Activated CD8-positive, alpha-beta memory T cell treated with anti-CD3 and anti-CD28 coated beads for 4 hours (primary cell): ENCODE data around the gene CDK9.
A peak's percentile ranks its signal among the peaks of the same experiment; 100 is the strongest.

Source experiments
- DNase-seq, 2 donors: peaks; one replicate each; pipeline ENCODE4 v3.0.0-alpha.2; 2020; ENCODE audit warnings: low read depth in 2 of 2

The CDK9 gene

GRCh38 chr9:127761491-127761956, 24.3 kb upstream of the CDK9 start:
- no peak for DNase-seq

GRCh38 chr9:127762111-127762676, 23.6 kb upstream of the CDK9 start:
- DNase-seq: no peak

GRCh38 chr9:127763918-127764384, 21.9 kb upstream of the CDK9 start:
- no peak for DNase-seq

- no peak for DNase-seq
These were observed 20.4 kb upstream of the CDK9 start for GRCh38 chr9:127765418-127765817.

GRCh38 chr9:127767410-127767809, 18.4 kb upstream of the CDK9 start:
- no peak for DNase-seq

- no peak for DNase-seq
These were observed 17.9 kb upstream of the CDK9 start for GRCh38 chr9:127767909-127768331.

- DNase-seq: no peak
These were observed 17.1 kb upstream of the CDK9 start for GRCh38 chr9:127768698-127769097.

- DNase-seq: no peak
These were observed 16.7 kb upstream of the CDK9 start for GRCh38 chr9:127769101-127769500.

- no peak for DNase-seq
These were observed 15.8 kb upstream of the CDK9 start for GRCh38 chr9:127769929-127770582.

GRCh38 chr9:127770583-127770904, 15.3 kb upstream of the CDK9 start:
- DNase-seq: no peak

GRCh38 chr9:127770905-127771569, 14.8 kb upstream of the CDK9 start:
- peak; percentile 84 to 92 for DNase-seq

- no peak for DNase-seq
These were observed 14.2 kb upstream of the CDK9 start for GRCh38 chr9:127771570-127772189.

GRCh38 chr9:127772603-127773002, 13.2 kb upstream of the CDK9 start:
- no peak for DNase-seq

- DNase-seq: no peak
These were observed 12.6 kb upstream of the CDK9 start for GRCh38 chr9:127773272-127773671.

GRCh38 chr9:127773981-127774380, 11.9 kb upstream of the CDK9 start:
- DNase-seq: no peak

GRCh38 chr9:127776195-127776923, 9.5 kb upstream of the CDK9 start:
- DNase-seq: peak; percentile 57 to 58

- no peak for DNase-seq
These were observed 8.9 kb upstream of the CDK9 start for GRCh38 chr9:127776924-127777289.

GRCh38 chr9:127777368-127777980, 8.4 kb upstream of the CDK9 start:
- no peak for DNase-seq

GRCh38 chr9:127778280-127779135, 7.3 kb upstream of the CDK9 start, which contains the start of gene SH2D3C:
Gene SH2D3C (minus strand): TSS chr9:127778666. CDS start chr9:127778627, 39 bp downstream.
- no peak for DNase-seq

- DNase-seq: peak; percentile 38 to 59
These were observed 6.5 kb upstream of the CDK9 start for GRCh38 chr9:127779136-127779981.
